ENCODE measurements around the gene M6PR. TPM values are rescaled to one million over a fixed set of nuclear protein-coding genes. Genes with fewer than 3 reads are reported as not detected.

The M6PR gene
- total RNA-seq, 1 experiment from 2014 or later: 112 TPM

- H3K79me2 ChIP-seq (ENCODE audit: low read length): no peaks in the 10 kb centered on the region
- intact Hi-C loops (cut with micrococcal nuclease): no loop called here
- H2AFZ ChIP-seq (ENCODE audit: low read length): no peak overlapping the region
- TF ChIP-seq CTCF (conservative IDR thresholded peaks at IDR 0.05; ENCODE audit: low read depth, low read length) (no peak), EZH2phosphoT487 (IDR thresholded peaks at IDR 0.05; ENCODE audit: borderline replicate concordance, low read length) (no peak), EZH2 (IDR thresholded peaks at IDR 0.05; ENCODE audit: low read length, unreplicated experiment) (no peak)
- H3K4me1 ChIP-seq (ENCODE audit: insufficient read depth, low read length): no peaks in the 10 kb centered on the region
- H3K9ac ChIP-seq (ENCODE audit: low read length): no peak overlapping the region
- H3K27me3 ChIP-seq (ENCODE audit: low read length): peaks cover 5% of the 10 kb centered on the region; the same call in 1 of the 2 replicates
- no peaks in the 10 kb centered on the region for H3K36me3 ChIP-seq (ENCODE audit: low read depth, low read length)
- ChIA-PET CTCF (no interaction called here), POLR2A (ENCODE audit: unreplicated experiment) (no interaction called here)
- no peak overlapping the region for H3K4me2 ChIP-seq (ENCODE audit: low read length)
- no peak overlapping the region for H3K4me3 ChIP-seq (ENCODE audit: low read length)
- DNase-seq: no peak
- no peaks in the 10 kb centered on the region for H3K9me3 ChIP-seq (ENCODE audit: low read length)
- no peaks in the 10 kb centered on the region for H3K9me2 ChIP-seq (replicated peaks; ENCODE audit: low read length)
- no peak overlapping the region for H3K27ac ChIP-seq (ENCODE audit: low read length)
- no peaks in the 10 kb centered on the region for H4K20me1 ChIP-seq (ENCODE audit: low read length)
- no peaks in the 10 kb centered on the region for H3F3A ChIP-seq (ENCODE audit: low read length, unreplicated experiment)
- BruUV-seq (replicated peaks): no TSS peak
- no peak for ATAC-seq
Observed at GRCh38 chr12:8987163-8987562, 37.7 kb upstream of the M6PR start.

DNA sequence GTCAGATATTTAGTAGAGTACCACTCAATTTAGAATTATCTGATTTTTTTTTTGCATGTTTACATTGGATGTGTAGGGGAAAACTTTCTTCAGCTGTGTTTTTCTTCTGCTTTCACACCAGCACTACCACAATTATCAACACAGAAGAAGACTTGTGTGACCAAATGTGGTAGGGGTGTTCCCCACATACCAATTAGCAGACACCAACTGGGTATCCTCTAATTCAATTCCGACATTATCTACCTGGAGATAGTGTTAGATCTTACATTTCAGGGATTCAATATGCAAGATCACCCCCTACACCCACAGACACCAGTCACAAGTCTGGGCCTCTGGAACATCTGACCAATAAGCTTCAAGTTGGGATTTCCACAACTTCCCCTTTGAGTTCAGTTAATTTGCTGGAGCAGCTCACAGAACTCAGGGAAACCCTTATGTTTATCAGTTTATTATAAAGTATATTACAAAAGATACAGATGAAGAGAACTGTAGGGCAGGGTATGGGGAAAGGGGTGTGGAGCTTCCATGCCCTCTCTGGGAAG, 35.8 kb upstream of the M6PR start:
- Histone ChIP-seq H3K79me2 (ENCODE audit: low read length) (no peaks in the 10 kb centered on the region), H4K20me1 (ENCODE audit: low read length) (no peaks in the 10 kb centered on the region), H3F3A (ENCODE audit: low read length, unreplicated experiment) (no peaks in the 10 kb centered on the region), H3K4me3 (ENCODE audit: low read length) (no peak overlapping the region), H2AFZ (ENCODE audit: low read length) (no peak overlapping the region), H3K4me1 (ENCODE audit: insufficient read depth, low read length) (no peaks in the 10 kb centered on the region), H3K36me3 (ENCODE audit: low read depth, low read length) (no peaks in the 10 kb centered on the region), H3K27ac (ENCODE audit: low read length) (no peak overlapping the region), H3K9me2 (replicated peaks; ENCODE audit: low read length) (no peaks in the 10 kb centered on the region), H3K9ac (ENCODE audit: low read length) (no peak overlapping the region), H3K9me3 (ENCODE audit: low read length) (no peaks in the 10 kb centered on the region), H3K27me3 (ENCODE audit: low read length) (peaks cover 5% of the 10 kb centered on the region; the same call in 1 of the 2 replicates), H3K4me2 (ENCODE audit: low read length) (no peak overlapping the region)
- CTCF ChIA-PET: no interaction called here
- POLR2A ChIA-PET (ENCODE audit: unreplicated experiment): no interaction called here
- DNase-seq (no peak), ATAC-seq (no peak)
- no TSS peak for BruUV-seq (replicated peaks)
- TF ChIP-seq EZH2 (IDR thresholded peaks at IDR 0.05; ENCODE audit: low read length, unreplicated experiment) (no peak), CTCF (conservative IDR thresholded peaks at IDR 0.05; ENCODE audit: low read depth, low read length) (no peak), EZH2phosphoT487 (IDR thresholded peaks at IDR 0.05; ENCODE audit: borderline replicate concordance, low read length) (no peak)
- intact Hi-C loops (cut with micrococcal nuclease): no loop called here

DNA sequence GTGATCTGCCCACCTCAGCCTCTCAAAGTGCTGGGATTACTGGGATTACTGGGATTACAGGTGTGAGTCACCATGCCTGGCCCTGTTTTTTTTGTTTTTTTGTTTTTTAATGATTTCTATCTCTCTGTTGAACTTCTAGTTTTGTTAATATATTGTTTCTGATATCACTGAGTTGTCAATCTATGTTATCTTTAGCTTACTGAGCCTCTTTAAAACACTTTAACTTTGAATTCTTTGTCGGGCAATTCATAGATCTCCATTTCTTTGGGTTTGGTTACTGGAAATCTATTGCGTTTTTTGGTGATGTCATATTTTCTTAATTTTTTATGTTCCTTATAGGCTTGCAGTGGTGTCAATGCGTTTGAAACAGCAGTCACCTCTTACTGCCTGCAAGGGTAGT, 30.7 kb upstream of the M6PR start:
- CTCF ChIA-PET: no interaction called here

More for the DNA sequence above, 30.7 kb upstream of the M6PR start:
- Histone ChIP-seq H3K9me3 (ENCODE audit: low read length) (no peaks in the 10 kb centered on the region), H3K9ac (ENCODE audit: low read length) (no peak overlapping the region), H2AFZ (ENCODE audit: low read length) (no peak overlapping the region), H3K4me2 (ENCODE audit: low read length) (no peak overlapping the region), H3K9me2 (replicated peaks; ENCODE audit: low read length) (no peaks in the 10 kb centered on the region), H3K79me2 (ENCODE audit: low read length) (no peaks in the 10 kb centered on the region), H3K4me1 (ENCODE audit: insufficient read depth, low read length) (no peaks in the 10 kb centered on the region), H3K36me3 (ENCODE audit: low read depth, low read length) (no peaks in the 10 kb centered on the region), H3F3A (ENCODE audit: low read length, unreplicated experiment) (no peaks in the 10 kb centered on the region), H4K20me1 (ENCODE audit: low read length) (no peaks in the 10 kb centered on the region), H3K27ac (ENCODE audit: low read length) (no peak overlapping the region), H3K27me3 (ENCODE audit: low read length) (no peaks in the 10 kb centered on the region), H3K4me3 (ENCODE audit: low read length) (no peak overlapping the region)
- TF ChIP-seq EZH2 (IDR thresholded peaks at IDR 0.05; ENCODE audit: low read length, unreplicated experiment): no peak
- no peak for TF ChIP-seq CTCF (conservative IDR thresholded peaks at IDR 0.05; ENCODE audit: low read depth, low read length)
- no peak for TF ChIP-seq EZH2phosphoT487 (IDR thresholded peaks at IDR 0.05; ENCODE audit: borderline replicate concordance, low read length)
- POLR2A ChIA-PET (ENCODE audit: unreplicated experiment): no interaction called here
- intact Hi-C loops (cut with micrococcal nuclease): no loop called here
- no peak for DNase-seq
- no TSS peak for BruUV-seq (replicated peaks)
- ATAC-seq: no peak
